Stomach (tissue), 4 donors: ENCODE data around the gene PKIB.

ENCODE experiments used
- CTCF ChIP-seq, 7 experiments: fragments of 450-650 bp in 4 of 7; fragments of 200-600 bp in 3 of 7; sonication (generic) in 3 of 7; IDR thresholded peaks; one replicate each; pipeline ENCODE4 v1.5.1; 2016 to 2019; ENCODE audit warnings: antibody characterized with exemption in 7 of 7, control low read depth in 2 of 7, mild to moderate bottlenecking in 1 of 7
- POLR2A ChIP-seq, 4 donors: fragments of 450-650 bp; IDR thresholded peaks; one replicate each; pipeline ENCODE4 v1.6.1; 2016; ENCODE audit warnings: antibody characterized with exemption in 4 of 4, control low read depth in 2 of 4, mild to moderate bottlenecking in 1 of 4, moderate library complexity in 1 of 4

- TF ChIP-seq CTCF (IDR thresholded peaks at IDR 0.05) (no peak), POLR2A (IDR thresholded peaks at IDR 0.05) (no peak)
Observed at GRCh38 chr6:122754191-122754731, 144.1 kb downstream of the PKIB start.
